ENCODE measurements around the gene NOC2L.

DNA sequence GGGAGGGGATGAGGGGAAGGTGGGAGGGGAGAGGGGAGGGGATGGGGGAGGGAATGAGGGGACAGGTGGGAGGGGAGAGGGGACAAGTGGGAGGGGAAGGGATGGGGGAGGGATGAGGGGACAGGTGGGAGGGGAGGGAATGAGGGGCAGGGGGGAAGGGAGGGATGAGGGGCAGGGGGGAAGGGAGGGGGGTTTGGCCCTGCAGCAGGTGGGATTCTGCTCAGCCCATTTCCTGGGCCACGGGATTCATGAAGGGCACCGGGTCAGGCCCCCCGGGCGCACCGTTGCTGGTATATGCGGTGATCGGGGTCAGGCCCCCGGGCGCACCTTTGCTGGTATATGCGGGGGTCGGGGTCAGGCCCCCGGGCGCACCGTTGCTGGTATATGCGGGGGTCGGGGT is 50.4 kb downstream of the NOC2L start:
- TF ChIP-seq, protein P1, sequence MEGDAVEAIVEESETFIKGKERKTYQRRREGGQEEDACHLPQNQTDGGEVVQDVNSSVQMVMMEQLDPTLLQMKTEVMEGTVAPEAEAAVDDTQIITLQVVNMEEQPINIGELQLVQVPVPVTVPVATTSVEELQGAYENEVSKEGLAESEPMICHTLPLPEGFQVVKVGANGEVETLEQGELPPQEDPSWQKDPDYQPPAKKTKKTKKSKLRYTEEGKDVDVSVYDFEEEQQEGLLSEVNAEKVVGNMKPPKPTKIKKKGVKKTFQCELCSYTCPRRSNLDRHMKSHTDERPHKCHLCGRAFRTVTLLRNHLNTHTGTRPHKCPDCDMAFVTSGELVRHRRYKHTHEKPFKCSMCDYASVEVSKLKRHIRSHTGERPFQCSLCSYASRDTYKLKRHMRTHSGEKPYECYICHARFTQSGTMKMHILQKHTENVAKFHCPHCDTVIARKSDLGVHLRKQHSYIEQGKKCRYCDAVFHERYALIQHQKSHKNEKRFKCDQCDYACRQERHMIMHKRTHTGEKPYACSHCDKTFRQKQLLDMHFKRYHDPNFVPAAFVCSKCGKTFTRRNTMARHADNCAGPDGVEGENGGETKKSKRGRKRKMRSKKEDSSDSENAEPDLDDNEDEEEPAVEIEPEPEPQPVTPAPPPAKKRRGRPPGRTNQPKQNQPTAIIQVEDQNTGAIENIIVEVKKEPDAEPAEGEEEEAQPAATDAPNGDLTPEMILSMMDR (IDR thresholded peaks at IDR 0.05), result no peak
- TF ChIP-seq POLR2A (IDR thresholded peaks at IDR 0.05) (no peak), POLR2AphosphoS5 (IDR thresholded peaks at IDR 0.05) (no peak), EP300 (IDR thresholded peaks at IDR 0.05) (no peak)
